Measurements from ENCODE around the gene ELL. TPM values are rescaled to one million over a fixed set of nuclear protein-coding genes. Genes with fewer than 3 reads are reported as not detected.

ELL gene
- total RNA-seq, 1 experiment from 2014 or later, result 17.0 TPM

GRCh38 chr19:18432275-18433014 is 89.4 kb downstream of the ELL start:
- Histone ChIP-seq H3K23me2 (ENCODE audit: insufficient read length, low read depth, low read length, poor library complexity, severe bottlenecking) (peaks cover 12% of the 10 kb centered on the region), H3K18ac (ENCODE audit: insufficient read length, low read depth, low read length) (peak overlapping the region; percentile 68), H3K27me3 (ENCODE audit: insufficient read depth, low read length) (no peaks in the 10 kb centered on the region), H4K5ac (ENCODE audit: insufficient read length, low read depth, low read length) (no peak overlapping the region), H3K79me2 (ENCODE audit: insufficient read depth, low read length) (no peaks in the 10 kb centered on the region), H3T11ph (ENCODE audit: low read length) (no peak overlapping the region), H3K14ac (ENCODE audit: insufficient read depth, low read length) (peak overlapping the region; percentile 73), H2BK15ac (ENCODE audit: low read depth, low read length) (no peak overlapping the region), H2BK5ac (ENCODE audit: insufficient read length, low read length) (no peak overlapping the region), H2BK12ac (ENCODE audit: insufficient read length, low read depth, low read length) (no peak overlapping the region), H3K79me1 (ENCODE audit: insufficient read depth, low read depth, low read length, poor library complexity, severe bottlenecking) (no peaks in the 10 kb centered on the region), H3K9ac (ENCODE audit: extremely low read depth, insufficient read length, low read length) (no peak overlapping the region), H4K91ac (ENCODE audit: insufficient read length, low read depth, low read length) (no peak overlapping the region), H4K8ac (replicated peaks; ENCODE audit: insufficient read length, low read depth, low read length) (no peak overlapping the region), H4K20me1 (ENCODE audit: control insufficient read depth, insufficient read depth, insufficient read length) (peaks cover 3% of the 10 kb centered on the region), H3K4me1 (ENCODE audit: insufficient read depth, low read length) (no peaks in the 10 kb centered on the region; the same call in 1 of the 2 replicates), H2AFZ (ENCODE audit: low read length) (no peak overlapping the region), H3K27ac (ENCODE audit: insufficient read length, low read depth, low read length) (no peak overlapping the region), H3K4me2 (ENCODE audit: insufficient read depth, insufficient read length, low read length) (peak overlapping the region; percentile 44), H2AK5ac (ENCODE audit: insufficient read length, low read length) (no peak overlapping the region), H3K56ac (ENCODE audit: insufficient read length, low read depth, low read length) (no peak overlapping the region), H3K4ac (ENCODE audit: low read depth, low read length) (no peak overlapping the region), H2BK120ac (ENCODE audit: low read depth, low read length, poor library complexity, severe bottlenecking) (peak overlapping the region; percentile 57), H3K9me3 (ENCODE audit: control insufficient read depth, low read depth, low read length) (no peaks in the 10 kb centered on the region), H2BK20ac (ENCODE audit: low read depth, low read length, poor library complexity, severe bottlenecking) (no peak overlapping the region), H3K23ac (ENCODE audit: insufficient read length, low read depth, low read length) (no peak overlapping the region)
- Mint-ChIP-seq H3K27ac (no peak overlapping the region; a peak in 1 of 7 replicates), H3K36me3 (ENCODE audit: insufficient read depth in 1 of 3, low read depth in 3 of 3) (peaks cover 2 to 21% (median 19%) of the 10 kb centered on the region in 3 experiments; a peak in 6 of 7 replicates), H3K4me3 (peak overlapping the region; percentile 58 to 71), H3K9me3 (no peaks in the 10 kb centered on the region; a peak in 1 of 5 replicates), H3K27me3 (ENCODE audit: low read depth) (peaks cover 2% of the 10 kb centered on the region), H3K4me1 (peaks cover 18 to 25% of the 10 kb centered on the region in 2 experiments)
- DNase-seq, result no peak
- WGBS (ENCODE audit: extremely low coverage, insufficient read length, low lambda C conversion rate), result no CpG with 5 or more reads among the region's 13 CpGs
- TF ChIP-seq, protein P1, sequence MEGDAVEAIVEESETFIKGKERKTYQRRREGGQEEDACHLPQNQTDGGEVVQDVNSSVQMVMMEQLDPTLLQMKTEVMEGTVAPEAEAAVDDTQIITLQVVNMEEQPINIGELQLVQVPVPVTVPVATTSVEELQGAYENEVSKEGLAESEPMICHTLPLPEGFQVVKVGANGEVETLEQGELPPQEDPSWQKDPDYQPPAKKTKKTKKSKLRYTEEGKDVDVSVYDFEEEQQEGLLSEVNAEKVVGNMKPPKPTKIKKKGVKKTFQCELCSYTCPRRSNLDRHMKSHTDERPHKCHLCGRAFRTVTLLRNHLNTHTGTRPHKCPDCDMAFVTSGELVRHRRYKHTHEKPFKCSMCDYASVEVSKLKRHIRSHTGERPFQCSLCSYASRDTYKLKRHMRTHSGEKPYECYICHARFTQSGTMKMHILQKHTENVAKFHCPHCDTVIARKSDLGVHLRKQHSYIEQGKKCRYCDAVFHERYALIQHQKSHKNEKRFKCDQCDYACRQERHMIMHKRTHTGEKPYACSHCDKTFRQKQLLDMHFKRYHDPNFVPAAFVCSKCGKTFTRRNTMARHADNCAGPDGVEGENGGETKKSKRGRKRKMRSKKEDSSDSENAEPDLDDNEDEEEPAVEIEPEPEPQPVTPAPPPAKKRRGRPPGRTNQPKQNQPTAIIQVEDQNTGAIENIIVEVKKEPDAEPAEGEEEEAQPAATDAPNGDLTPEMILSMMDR (conservative IDR thresholded peaks at IDR 0.05), result no peak
